Hepatocyte (in vitro differentiated cells): ENCODE data around the gene MAD1L1. TPM values are rescaled to one million over a fixed set of nuclear protein-coding genes. Genes with fewer than 3 reads are reported as not detected.

Experiments used
- DNase-seq: peaks from one replicate; pipeline ENCODE4 v3.0.0-alpha.2; 2016; ENCODE audit warnings: low spot score
- H2AFZ ChIP-seq: fragments of 200-600 bp; sonication (generic); 2 replicates; pipeline ENCODE4 v1.6.0; 2016; ENCODE audit warnings: antibody characterized with exemption, mild to moderate bottlenecking
- H3K27ac ChIP-seq: fragments of 200-600 bp; sonication (generic); 2 replicates; pipeline ENCODE4 v1.5.1; 2016; ENCODE audit warnings: mild to moderate bottlenecking
- H3K27me3 ChIP-seq: fragments of 200-600 bp; sonication (generic); 2 replicates; pipeline ENCODE4 v1.6.1; 2016
- H3K36me3 ChIP-seq: fragments of 200-600 bp; sonication (generic); replicated peaks from 2 replicates; pipeline ENCODE4 v1.5.1; 2016; ENCODE audit warnings: low read depth; ENCODE audit not compliant: insufficient read depth
- H3K4me1 ChIP-seq: fragments of 200-600 bp; sonication (generic); 2 replicates; pipeline ENCODE4 v1.5.1; 2016; ENCODE audit warnings: mild to moderate bottlenecking, moderate library complexity; ENCODE audit not compliant: insufficient read depth
- H3K4me2 ChIP-seq: fragments of 200-600 bp; sonication (generic); 2 replicates; pipeline ENCODE4 v1.6.0; 2016
- H3K4me3 ChIP-seq: fragments of 200-600 bp; sonication (generic); 2 replicates; pipeline ENCODE4 v1.5.1; 2016; ENCODE audit warnings: mild to moderate bottlenecking
- H3K79me2 ChIP-seq: fragments of 200-600 bp; sonication (generic); 2 replicates; pipeline ENCODE4 v1.6.0; 2017; ENCODE audit warnings: mild to moderate bottlenecking
- H3K9me2 ChIP-seq: fragments of 200-600 bp; sonication (generic); replicated peaks from 2 replicates; pipeline ENCODE4 v1.6.0; 2017; ENCODE audit warnings: mild to moderate bottlenecking; ENCODE audit not compliant: insufficient read depth
- H3K9me3 ChIP-seq: fragments of 200-600 bp; sonication (generic); 2 replicates; pipeline ENCODE4 v1.5.1; 2016; ENCODE audit warnings: low read depth, mild to moderate bottlenecking
- H4K20me1 ChIP-seq: fragments of 200-600 bp; sonication (generic); 2 replicates; pipeline ENCODE4 v1.6.0; 2016; ENCODE audit warnings: mild to moderate bottlenecking; ENCODE audit not compliant: insufficient read depth, poor library complexity, severe bottlenecking
- CTCF ChIP-seq: fragments of 200-600 bp; sonication (generic); IDR thresholded peaks from 2 replicates; pipeline ENCODE4 v1.5.1; 2016; ENCODE audit warnings: antibody characterized with exemption, mild to moderate bottlenecking; ENCODE audit not compliant: poor library complexity
- EZH2 ChIP-seq: fragments of 200-600 bp; sonication (generic); IDR thresholded peaks from 2 replicates; pipeline ENCODE4 v1.6.1; 2016; ENCODE audit warnings: antibody characterized with exemption, mild to moderate bottlenecking, borderline replicate concordance
- EZH2phosphoT487 ChIP-seq: fragments of 200-600 bp; sonication (generic); IDR thresholded peaks from one replicate; pipeline ENCODE4 v1.6.1; 2018; ENCODE audit warnings: antibody characterized with exemption, mild to moderate bottlenecking, low read depth, moderate library complexity; ENCODE audit not compliant: unreplicated experiment, severe bottlenecking
- WGBS: methylation state at CpG from one replicate; pipeline ENCODE4 v1.1.6; 2016; ENCODE audit warnings: low lambda C conversion rate; ENCODE audit errors: missing lambda C conversion rate; 5-methylcytosine and 5-hydroxymethylcytosine counted together
- polyA plus RNA-seq: library from polyadenylated mRNA; unstranded; fragments of >200 nt; fragmentation: Nextera tagmentation; extraction: Ambion mirVana; gene quantifications from 2 replicates; pipeline ENCODE4 v1.2.1, GENCODE V29; 2016
- total RNA-seq: library from RNA; depleted of rRNA; stranded (reverse); fragments of >200 nt; gene quantifications from 2 replicates; pipeline ENCODE4 v1.2.3, GENCODE V29; 2014

Gene MAD1L1
- total and polyA plus RNA-seq, 2 experiments from 2014 or later = 30.7 to 31.0 TPM

- no peaks in the 10 kb centered on the region for H3K36me3 ChIP-seq
- TF ChIP-seq EZH2phosphoT487 (no peak), EZH2 (no peak), CTCF (no peak)
- H3K4me2 ChIP-seq = no peak overlapping the region
- 95% methylated on average over 25 of the region's 25 CpGs for whole genome bisulfite sequencing
- no peak overlapping the region for H2AFZ ChIP-seq
- H3K27me3 ChIP-seq = no peaks in the 10 kb centered on the region
- H3K9me2 ChIP-seq = no peaks in the 10 kb centered on the region
- no peak overlapping the region for H3K27ac ChIP-seq
- DNase-seq = no peak
- H3K9me3 ChIP-seq = no peaks in the 10 kb centered on the region
- H4K20me1 ChIP-seq = no peaks in the 10 kb centered on the region
- H3K79me2 ChIP-seq = no peaks in the 10 kb centered on the region
- H3K4me1 ChIP-seq = peaks cover 18% of the 10 kb centered on the region
- no peak overlapping the region for H3K4me3 ChIP-seq
Measured at GRCh38 chr7:2115760-2116447, 116.8 kb downstream of the MAD1L1 start.

DNA sequence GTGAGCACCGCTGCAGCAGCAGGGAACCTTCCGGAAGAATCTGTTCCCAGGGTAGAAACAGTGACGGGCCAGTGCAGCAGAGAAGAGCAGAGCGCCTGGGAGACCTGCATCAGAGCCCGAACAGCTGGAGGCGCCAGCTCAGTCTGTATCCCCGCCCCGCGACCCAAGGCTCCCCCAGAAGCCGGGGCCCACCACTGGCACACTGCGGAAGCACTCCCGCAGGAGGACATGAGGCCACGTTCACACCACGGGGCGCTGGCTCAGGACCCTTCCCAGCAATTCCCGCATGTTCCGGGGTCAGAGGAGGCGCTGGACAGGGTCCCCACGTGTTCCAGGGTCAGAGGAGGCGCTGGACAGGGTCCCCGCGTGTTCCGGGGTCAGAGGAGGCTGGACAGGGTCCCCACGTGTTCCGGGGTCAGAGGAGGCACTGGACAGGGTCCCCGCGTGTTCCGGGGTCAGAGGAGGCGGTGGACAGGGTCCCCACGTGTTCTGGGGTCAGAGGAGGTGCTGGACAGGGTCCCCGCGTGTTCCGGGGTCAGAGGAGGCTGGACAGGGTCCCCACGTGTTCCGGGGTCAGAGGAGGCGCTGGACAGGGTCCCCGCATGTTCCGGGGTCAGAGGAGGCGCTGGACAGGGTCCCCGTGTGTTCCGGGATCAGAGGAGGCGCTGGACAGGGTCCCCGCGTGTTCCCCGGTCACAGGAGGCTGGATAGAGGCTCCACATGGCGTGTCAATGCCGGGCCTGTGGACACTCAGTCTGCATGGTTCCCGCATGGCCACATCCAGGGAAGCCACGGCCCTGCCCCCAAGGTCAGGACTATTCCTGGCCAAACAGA lies 117.6 kb downstream of the MAD1L1 start:
- no peak overlapping the region for H3K4me2 ChIP-seq
- H3K27me3 ChIP-seq = no peaks in the 10 kb centered on the region
- DNase-seq = no peak
- no peaks in the 10 kb centered on the region for H3K36me3 ChIP-seq
- H3K27ac ChIP-seq = no peak overlapping the region
- 98% methylated on average over 43 of the region's 49 CpGs for WGBS
- TF ChIP-seq CTCF = no peak
- no peaks in the 10 kb centered on the region for H4K20me1 ChIP-seq
- no peak overlapping the region for H3K4me3 ChIP-seq
- no peaks in the 10 kb centered on the region for H3K9me2 ChIP-seq
- peaks cover 25% of the 10 kb centered on the region for H3K4me1 ChIP-seq
- no peaks in the 10 kb centered on the region for H3K9me3 ChIP-seq
- no peaks in the 10 kb centered on the region for H3K79me2 ChIP-seq
- H2AFZ ChIP-seq = no peak overlapping the region

GRCh38 chr7:2114052-2114451 lies 118.7 kb downstream of the MAD1L1 start:
- Histone ChIP-seq H3K4me3 (no peak overlapping the region), H3K9me2 (no peaks in the 10 kb centered on the region), H3K9me3 (no peaks in the 10 kb centered on the region), H3K27me3 (no peaks in the 10 kb centered on the region), H3K27ac (no peak overlapping the region), H3K79me2 (no peaks in the 10 kb centered on the region), H3K4me2 (no peak overlapping the region), H3K4me1 (peaks cover 35% of the 10 kb centered on the region), H2AFZ (no peak overlapping the region), H3K36me3 (no peaks in the 10 kb centered on the region), H4K20me1 (no peaks in the 10 kb centered on the region)
- 88% methylated on average over 11 of the region's 14 CpGs for WGBS
- DNase-seq = no peak
- TF ChIP-seq EZH2phosphoT487 (no peak), EZH2 (no peak), CTCF (no peak)
